ENCODE results near the gene UBAC1. TPM values are rescaled to one million over a fixed set of nuclear protein-coding genes. Genes with fewer than 3 reads are reported as not detected.
"Not testable (repeated sequence)": the region's sequence is repeated elsewhere in the genome, so short reads cannot be mapped to it uniquely, and the experiment has no call there.

UBAC1 gene
- total and polyA plus RNA-seq, 4 donors = 37.8 to 49.5 (median 39.7) TPM

GRCh38 chr9:135914921-135915320, 46.3 kb downstream of the UBAC1 start:
- no peak for TF ChIP-seq CTCF (IDR thresholded peaks at IDR 0.05; ENCODE audit: control extremely low read depth, extremely low read depth)
- ATAC-seq (ENCODE audit: insufficient read depth, low FRiP score) (no peak), DNase-seq (no peak)
- Histone ChIP-seq H3K36me3 (ENCODE audit: control insufficient read depth in 4 of 4, insufficient read depth in 4 of 4, low read length in 4 of 4) (peaks cover 11 to 54% (median 29%) of the 10 kb centered on the region in 4 donors), H3K4me1 (ENCODE audit: control insufficient read depth in 5 of 5, insufficient read depth in 5 of 5, low read length in 5 of 5) (no peaks in the 10 kb centered on the region), H3K27ac (ENCODE audit: low read depth in 1 of 2, low read length in 1 of 2) (no peak overlapping the region), H3K9me3 (ENCODE audit: control insufficient read depth in 4 of 4, insufficient read depth in 3 of 4, low read length in 3 of 4) (peaks cover 0 to 51% (median 15%) of the 10 kb centered on the region in 4 donors), H3K4me3 (no peak overlapping the region), H3K27me3 (ENCODE audit: control insufficient read depth in 3 of 3, insufficient read depth in 3 of 3, low read length in 2 of 3) (no peaks in the 10 kb centered on the region), H3K9ac (ENCODE audit: insufficient read depth in 1 of 2, low read length in 2 of 2) (no peak overlapping the region)
- 100% methylated on average over 1 of the region's 1 CpG for WGBS, 2 donors

- 96 to 97% methylated on average over 9 of the region's 9 CpGs for WGBS, 2 donors
- H3K4me3 ChIP-seq; H3K4me1 ChIP-seq (ENCODE audit: control insufficient read depth in 5 of 5, insufficient read depth in 5 of 5, low read length in 5 of 5); ATAC-seq (ENCODE audit: insufficient read depth, low FRiP score); H3K27ac ChIP-seq (ENCODE audit: low read depth in 1 of 2, low read length in 1 of 2); H3K27me3 ChIP-seq (ENCODE audit: control insufficient read depth in 3 of 3, insufficient read depth in 3 of 3, low read length in 2 of 3); H3K9ac ChIP-seq (ENCODE audit: insufficient read depth in 1 of 2, low read length in 2 of 2); DNase-seq: not testable (repeated sequence)
- peaks cover 0 to 28% (median 10%) of the 10 kb centered on the region in 4 donors for H3K9me3 ChIP-seq (ENCODE audit: control insufficient read depth in 4 of 4, insufficient read depth in 3 of 4, low read length in 3 of 4)
- H3K36me3 ChIP-seq (ENCODE audit: control insufficient read depth in 4 of 4, insufficient read depth in 4 of 4, low read length in 4 of 4) = peaks cover 11 to 54% (median 28%) of the 10 kb centered on the region in 4 donors
Observed at GRCh38 chr9:135911233-135911632, 49.9 kb downstream of the UBAC1 start.

GRCh38 chr9:135910757-135911156, 50.4 kb downstream of the UBAC1 start:
- no peak overlapping the region for H3K4me3 ChIP-seq
- no peak overlapping the region for H3K27ac ChIP-seq (ENCODE audit: low read depth in 1 of 2, low read length in 1 of 2)
- DNase-seq = no peak
- peaks cover 5 to 14% (median 8%) of the 10 kb centered on the region in 5 donors for H3K4me1 ChIP-seq (ENCODE audit: control insufficient read depth in 5 of 5, insufficient read depth in 5 of 5, low read length in 5 of 5)
- TF ChIP-seq CTCF (IDR thresholded peaks at IDR 0.05; ENCODE audit: control extremely low read depth, extremely low read depth) = no peak
- no peak overlapping the region for H3K9ac ChIP-seq (ENCODE audit: insufficient read depth in 1 of 2, low read length in 2 of 2)
- WGBS, 2 donors = 96 to 97% methylated on average over 9 of the region's 9 CpGs
- H3K36me3 ChIP-seq (ENCODE audit: control insufficient read depth in 4 of 4, insufficient read depth in 4 of 4, low read length in 4 of 4) = peaks cover 11 to 50% (median 23%) of the 10 kb centered on the region in 4 donors
- no peak for ATAC-seq (ENCODE audit: insufficient read depth, low FRiP score)
- H3K27me3 ChIP-seq (ENCODE audit: control insufficient read depth in 3 of 3, insufficient read depth in 3 of 3, low read length in 2 of 3) = no peaks in the 10 kb centered on the region
- H3K9me3 ChIP-seq (ENCODE audit: control insufficient read depth in 4 of 4, insufficient read depth in 3 of 4, low read length in 3 of 4) = peaks cover 0 to 23% (median 8%) of the 10 kb centered on the region in 4 donors

GRCh38 chr9:135910216-135910615, 51.0 kb downstream of the UBAC1 start:
- ATAC-seq (ENCODE audit: insufficient read depth, low FRiP score) = no peak
- H3K4me3 ChIP-seq = no peak overlapping the region

More at GRCh38 chr9:135910216-135910615, 51.0 kb downstream of the UBAC1 start:
- H3K9ac ChIP-seq (ENCODE audit: insufficient read depth in 1 of 2, low read length in 2 of 2) = no peak overlapping the region
- H3K36me3 ChIP-seq (ENCODE audit: control insufficient read depth in 4 of 4, insufficient read depth in 4 of 4, low read length in 4 of 4) = peaks cover 10 to 44% (median 18%) of the 10 kb centered on the region in 4 donors
- H3K27ac ChIP-seq (ENCODE audit: low read depth in 1 of 2, low read length in 1 of 2) = no peak overlapping the region
- peaks cover 5 to 20% (median 11%) of the 10 kb centered on the region in 5 donors for H3K4me1 ChIP-seq (ENCODE audit: control insufficient read depth in 5 of 5, insufficient read depth in 5 of 5, low read length in 5 of 5)
- no peaks in the 10 kb centered on the region for H3K27me3 ChIP-seq (ENCODE audit: control insufficient read depth in 3 of 3, insufficient read depth in 3 of 3, low read length in 2 of 3)
- WGBS, 2 donors = 92 to 99% methylated on average over 2 of the region's 2 CpGs
- DNase-seq = no peak
- H3K9me3 ChIP-seq (ENCODE audit: control insufficient read depth in 4 of 4, insufficient read depth in 3 of 4, low read length in 3 of 4) = peaks cover 0 to 18% (median 7%) of the 10 kb centered on the region in 4 donors
- no peak for TF ChIP-seq CTCF (IDR thresholded peaks at IDR 0.05; ENCODE audit: control extremely low read depth, extremely low read depth)

Data from lung (tissue), 12 donors.